ENCODE data around the gene ZNRF1.

The ZNRF1 gene

GRCh38 chr16:75026892-75027391 lies 28.1 kb downstream of the ZNRF1 start:
- TF ChIP-seq POU6F1 (CRISPR knock-in tag; IDR thresholded peaks at IDR 0.05; ENCODE audit: borderline replicate concordance, low read depth) (no peak), ESRRG (CRISPR knock-in tag; IDR thresholded peaks at IDR 0.05) (no peak), PATZ1 (CRISPR knock-in tag; IDR thresholded peaks at IDR 0.05; ENCODE audit: borderline replicate concordance) (no peak), ZNF8 (CRISPR knock-in tag; IDR thresholded peaks at IDR 0.05) (no peak), PPARA (CRISPR knock-in tag; IDR thresholded peaks at IDR 0.05; ENCODE audit: borderline replicate concordance) (no peak), ZNF565 (CRISPR knock-in tag; conservative IDR thresholded peaks at IDR 0.05; ENCODE audit: low read depth) (no peak), SNAI2 (CRISPR knock-in tag; IDR thresholded peaks at IDR 0.05) (no peak), TSHZ2 (CRISPR knock-in tag; IDR thresholded peaks at IDR 0.05) (no peak), ZFP30 (CRISPR knock-in tag; IDR thresholded peaks at IDR 0.05) (no peak), RARB (CRISPR knock-in tag; IDR thresholded peaks at IDR 0.05) (no peak), BACH2 (CRISPR knock-in tag; IDR thresholded peaks at IDR 0.05; ENCODE audit: borderline replicate concordance) (no peak), TCF4 (CRISPR knock-in tag; IDR thresholded peaks at IDR 0.05; ENCODE audit: borderline replicate concordance) (no peak), GLIS3 (CRISPR knock-in tag; IDR thresholded peaks at IDR 0.05) (no peak), TOX (CRISPR knock-in tag; IDR thresholded peaks at IDR 0.05; ENCODE audit: borderline replicate concordance) (no peak), ARNTL (CRISPR knock-in tag; IDR thresholded peaks at IDR 0.05; ENCODE audit: borderline replicate concordance, low read depth) (no peak), ZNF70 (CRISPR knock-in tag; IDR thresholded peaks at IDR 0.05) (no peak), ISL1 (CRISPR knock-in tag; IDR thresholded peaks at IDR 0.05) (no peak)

GRCh38 chr16:75027520-75028300 lies 28.9 kb downstream of the ZNRF1 start:
- TF ChIP-seq ARNTL (CRISPR knock-in tag; IDR thresholded peaks at IDR 0.05; ENCODE audit: borderline replicate concordance, low read depth), result no peak
- TF ChIP-seq ISL1 (CRISPR knock-in tag; IDR thresholded peaks at IDR 0.05), result no peak
- TF ChIP-seq PATZ1 (CRISPR knock-in tag; IDR thresholded peaks at IDR 0.05; ENCODE audit: borderline replicate concordance), result no peak
- TF ChIP-seq TCF4 (CRISPR knock-in tag; IDR thresholded peaks at IDR 0.05; ENCODE audit: borderline replicate concordance), result no peak
- no peak for TF ChIP-seq ZC3H10 (CRISPR knock-in tag; IDR thresholded peaks at IDR 0.05)
- no peak for ATAC-seq

More at GRCh38 chr16:75026892-75027391, 28.1 kb downstream of the ZNRF1 start:
- ATAC-seq, result no peak

GRCh38 chr16:75028544-75029135 lies 29.8 kb downstream of the ZNRF1 start:
- no peak for ATAC-seq
- TF ChIP-seq SNAI2 (CRISPR knock-in tag; IDR thresholded peaks at IDR 0.05) (no peak), ZNF565 (CRISPR knock-in tag; conservative IDR thresholded peaks at IDR 0.05; ENCODE audit: low read depth) (no peak), CSDC2 (CRISPR knock-in tag; IDR thresholded peaks at IDR 0.05) (no peak), CREB5 (CRISPR knock-in tag; IDR thresholded peaks at IDR 0.05; ENCODE audit: low read depth) (no peak), PPARA (CRISPR knock-in tag; IDR thresholded peaks at IDR 0.05; ENCODE audit: borderline replicate concordance) (no peak), ZNF70 (CRISPR knock-in tag; IDR thresholded peaks at IDR 0.05) (no peak), RARB (CRISPR knock-in tag; IDR thresholded peaks at IDR 0.05) (no peak), GLIS3 (CRISPR knock-in tag; IDR thresholded peaks at IDR 0.05) (no peak), ZFP3 (CRISPR knock-in tag; IDR thresholded peaks at IDR 0.05) (no peak), OSR1 (CRISPR knock-in tag; IDR thresholded peaks at IDR 0.05) (no peak), TSHZ2 (CRISPR knock-in tag; IDR thresholded peaks at IDR 0.05) (no peak), BACH2 (CRISPR knock-in tag; IDR thresholded peaks at IDR 0.05; ENCODE audit: borderline replicate concordance) (no peak), ESRRG (CRISPR knock-in tag; IDR thresholded peaks at IDR 0.05) (no peak), ARNTL (CRISPR knock-in tag; IDR thresholded peaks at IDR 0.05; ENCODE audit: borderline replicate concordance, low read depth) (no peak)

All from SK-N-SH treated with all-trans-retinoic acid at 6 μM for 48 hours (cell line).